Measurements from ENCODE around the gene ZNF500.

ZNF500 gene

GRCh38 chr16:4768549-4769305 is 1.8 kb upstream of the ZNF500 start (continued):
- no peak for TF ChIP-seq ZNF645 (tag by site-specific recombination; IDR thresholded peaks at IDR 0.05)
- TF ChIP-seq, protein P1, sequence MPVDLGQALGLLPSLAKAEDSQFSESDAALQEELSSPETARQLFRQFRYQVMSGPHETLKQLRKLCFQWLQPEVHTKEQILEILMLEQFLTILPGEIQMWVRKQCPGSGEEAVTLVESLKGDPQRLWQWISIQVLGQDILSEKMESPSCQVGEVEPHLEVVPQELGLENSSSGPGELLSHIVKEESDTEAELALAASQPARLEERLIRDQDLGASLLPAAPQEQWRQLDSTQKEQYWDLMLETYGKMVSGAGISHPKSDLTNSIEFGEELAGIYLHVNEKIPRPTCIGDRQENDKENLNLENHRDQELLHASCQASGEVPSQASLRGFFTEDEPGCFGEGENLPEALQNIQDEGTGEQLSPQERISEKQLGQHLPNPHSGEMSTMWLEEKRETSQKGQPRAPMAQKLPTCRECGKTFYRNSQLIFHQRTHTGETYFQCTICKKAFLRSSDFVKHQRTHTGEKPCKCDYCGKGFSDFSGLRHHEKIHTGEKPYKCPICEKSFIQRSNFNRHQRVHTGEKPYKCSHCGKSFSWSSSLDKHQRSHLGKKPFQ (tag by site-specific recombination; IDR thresholded peaks at IDR 0.05), result no peak
- TF ChIP-seq ZNF777 (tag by site-specific recombination; IDR thresholded peaks at IDR 0.05; ENCODE audit: borderline replicate concordance), result no peak
- TF ChIP-seq ZNF23 (tag by site-specific recombination; IDR thresholded peaks at IDR 0.05; ENCODE audit: borderline replicate concordance), result no peak
- no peak for TF ChIP-seq OSR2 (tag by site-specific recombination; IDR thresholded peaks at IDR 0.05)
- 0 out of 2 replicates have a peak, but pooled peaks have one; percentile 36 for TF ChIP-seq ZNF629 (tag by site-specific recombination; IDR thresholded peaks at IDR 0.05)
- peak; percentile 86 for TF ChIP-seq ZNF335 (tag by site-specific recombination; conservative IDR thresholded peaks at IDR 0.05)
- TF ChIP-seq SP7 (tag by site-specific recombination; IDR thresholded peaks at IDR 0.05), result 0 out of 2 replicates have a peak, but pooled peaks have one; percentile 28
- peak; percentile 43; the same call in 1 of the 2 replicates for TF ChIP-seq YY1 (tag by site-specific recombination; IDR thresholded peaks at IDR 0.05)
- no peak for TF ChIP-seq HOXC10 (CRISPR knock-in tag; IDR thresholded peaks at IDR 0.05)
- TF ChIP-seq, protein P2, sequence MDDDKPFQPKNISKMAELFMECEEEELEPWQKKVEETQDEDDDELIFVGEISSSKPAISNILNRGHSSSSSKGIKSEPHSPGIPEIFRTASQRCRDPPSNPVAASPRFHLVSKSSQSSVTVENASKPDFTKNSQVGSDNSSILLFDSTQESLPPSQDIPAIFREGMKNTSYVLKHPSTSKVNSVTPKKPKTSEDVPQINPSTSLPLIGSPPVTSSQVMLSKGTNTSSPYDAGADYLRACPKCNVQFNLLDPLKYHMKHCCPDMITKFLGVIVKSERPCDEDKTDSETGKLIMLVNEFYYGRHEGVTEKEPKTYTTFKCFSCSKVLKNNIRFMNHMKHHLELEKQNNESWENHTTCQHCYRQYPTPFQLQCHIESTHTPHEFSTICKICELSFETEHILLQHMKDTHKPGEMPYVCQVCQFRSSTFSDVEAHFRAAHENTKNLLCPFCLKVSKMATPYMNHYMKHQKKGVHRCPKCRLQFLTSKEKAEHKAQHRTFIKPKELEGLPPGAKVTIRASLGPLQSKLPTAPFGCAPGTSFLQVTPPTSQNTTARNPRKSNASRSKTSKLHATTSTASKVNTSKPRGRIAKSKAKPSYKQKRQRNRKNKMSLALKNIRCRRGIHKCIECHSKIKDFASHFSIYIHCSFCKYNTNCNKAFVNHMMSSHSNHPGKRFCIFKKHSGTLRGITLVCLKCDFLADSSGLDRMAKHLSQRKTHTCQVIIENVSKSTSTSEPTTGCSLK (tag by site-specific recombination; IDR thresholded peaks at IDR 0.05), result no peak
- no peak for TF ChIP-seq ZNF311 (tag by site-specific recombination; IDR thresholded peaks at IDR 0.05; ENCODE audit: borderline replicate concordance)

GRCh38 chr16:4767872-4768548 is 1.0 kb upstream of the ZNF500 start:
- Histone ChIP-seq H3K4me3 (ENCODE audit: low read depth, low read length) (peak overlapping the region; percentile 45), H3K36me3 (ENCODE audit: control insufficient read depth in 2 of 2, insufficient read depth in 1 of 2, low read length in 2 of 2) (peaks cover 3 to 23% of the 10 kb centered on the region in 2 experiments; a peak in 2 of 3 replicates), H3K27ac (ENCODE audit: extremely low read depth, low read depth, low read length) (peak overlapping the region; percentile 27), H3K4me1 (ENCODE audit: control insufficient read depth, insufficient read depth, low read length) (no peaks in the 10 kb centered on the region; the same call in 1 of the 2 replicates), H3K9me3 (ENCODE audit: control insufficient read depth, insufficient read depth, low read depth, low read length) (no peaks in the 10 kb centered on the region)
- POLR2A ChIA-PET, result interaction anchor here (0.5 to 3.9 kb wide), 11 partner anchors 7 to 833 kb away, joined by 3 to 43 read pairs (median 5); partner anchors contain the start of genes ANKS3, DNAAF8, GLYR1 and NUDT16L1
- CTCF ChIA-PET, result no interaction called here
- TF ChIP-seq KLF16 (tag by site-specific recombination; IDR thresholded peaks at IDR 0.05), result no peak
- TF ChIP-seq ZNF792 (tag by site-specific recombination; IDR thresholded peaks at IDR 0.05), result no peak
- TF ChIP-seq GLI2 (tag by site-specific recombination; IDR thresholded peaks at IDR 0.05; ENCODE audit: borderline replicate concordance, low read depth), result no peak
- TF ChIP-seq ZSCAN30 (tag by site-specific recombination; IDR thresholded peaks at IDR 0.05), result 0 out of 2 replicates have a peak, but pooled peaks have one; percentile 7
- no peak for TF ChIP-seq ZNF324 (tag by site-specific recombination; IDR thresholded peaks at IDR 0.05)
- TF ChIP-seq ZNF391 (tag by site-specific recombination; IDR thresholded peaks at IDR 0.05; ENCODE audit: borderline replicate concordance, low read depth), result 0 out of 2 replicates have a peak, but pooled peaks have one; percentile 8
- no peak for TF ChIP-seq ZNF76 (tag by site-specific recombination; IDR thresholded peaks at IDR 0.05; ENCODE audit: borderline replicate concordance, low read depth)
- no peak for TF ChIP-seq PRDM6 (tag by site-specific recombination; IDR thresholded peaks at IDR 0.05)
- TF ChIP-seq ZNF558 (tag by site-specific recombination; IDR thresholded peaks at IDR 0.05), result no peak

Data from HEK293 (cell line).